ENCODE results near the gene WSB1. TPM values are rescaled to one million over a fixed set of nuclear protein-coding genes. Genes with fewer than 3 reads are reported as not detected.
"Not testable (repeated sequence)": the region's sequence is repeated elsewhere in the genome, so short reads cannot be mapped to it uniquely, and the experiment has no call there.

Gene WSB1
- total and polyA plus RNA-seq, 9 of the 15 experiments (the other 6 are each of a cell fraction or from before 2014, with no cell fraction given) = 22.8 to 229 (median 81.1) TPM

DNA sequence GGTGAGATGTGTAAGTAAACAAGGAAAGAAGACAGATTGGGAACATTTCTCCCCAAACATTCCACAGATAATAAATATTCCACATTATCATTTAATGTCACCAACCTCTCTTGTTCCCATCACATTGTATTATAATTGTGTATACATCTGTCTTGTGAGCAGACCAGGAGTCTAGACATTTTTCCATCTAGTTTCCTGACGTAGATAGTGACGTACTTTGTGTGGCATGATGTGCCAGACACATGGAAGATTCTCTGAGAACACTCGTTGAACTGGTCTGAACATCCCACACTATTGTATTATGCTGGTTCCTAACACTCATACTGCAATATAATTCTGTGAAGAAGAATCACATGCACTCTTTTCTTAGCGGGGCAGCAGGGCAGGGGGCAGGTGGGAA, 34.0 kb downstream of the WSB1 start (continued):
- TF ChIP-seq RAD51 (IDR thresholded peaks at IDR 0.05; ENCODE audit: borderline replicate concordance, low read depth) (no peak), SRSF7 (optimal IDR thresholded peaks at IDR 0.05; ENCODE audit: low read depth, low read length) (no peak), NR2C2 (CRISPR knock-in tag; IDR thresholded peaks at IDR 0.05) (no peak), NR2C2 (tag; IDR thresholded peaks at IDR 0.05) (no peak), ARHGAP35 (IDR thresholded peaks at IDR 0.05; ENCODE audit: partially characterized antibody) (no peak), TCF7L2 (IDR thresholded peaks at IDR 0.05; ENCODE audit: low read depth, low read length) (no peak)

DNA sequence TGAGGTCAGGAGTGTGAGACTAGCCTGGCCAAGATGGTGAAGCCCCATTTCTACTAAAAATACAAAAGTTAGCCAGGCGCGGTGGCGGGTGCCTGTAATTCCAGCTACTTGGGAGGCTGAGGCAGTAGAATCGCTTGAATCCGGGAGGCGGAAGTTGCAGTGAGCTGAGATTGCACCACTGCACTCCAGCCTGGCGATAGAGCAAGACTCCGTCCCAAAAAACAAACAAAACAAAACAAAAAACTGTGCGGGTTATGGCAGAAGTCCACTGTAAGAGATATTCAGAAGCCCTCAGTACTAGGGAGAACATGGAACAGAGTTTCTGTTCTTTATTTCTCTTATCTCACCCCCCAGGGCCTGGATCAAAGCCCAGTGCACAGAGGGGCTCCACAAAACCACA, 34.8 kb downstream of the WSB1 start:
- H3K9ac ChIP-seq (ENCODE audit: insufficient read depth in 1 of 2, low read depth in 2 of 2, low read length in 2 of 2); ATAC-seq; CTCF ChIA-PET (ENCODE audit: low intra/inter-chr PET ratio); FAIRE-seq; H2AFZ ChIP-seq (ENCODE audit: low read depth, low read length); H3K4me3 ChIP-seq; H3K79me2 ChIP-seq (ENCODE audit: control insufficient read depth, insufficient read depth, low read length); intact Hi-C loops (cut with micrococcal nuclease); BruUV-seq (replicated peaks); H3K9me1 ChIP-seq (ENCODE audit: control insufficient read depth, insufficient read depth, low read length); DNase-seq (ENCODE audit: extremely low read depth in 1 of 4, low spot score in 3 of 4); H3K27ac ChIP-seq (ENCODE audit: extremely low read depth, low read depth, low read length); in situ Hi-C loops (cut with MboI); H4K20me1 ChIP-seq (replicated peaks; ENCODE audit: control insufficient read depth, insufficient read depth, low read length); H3K9me3 ChIP-seq (replicated peaks; ENCODE audit: control insufficient read depth, insufficient read depth, low read depth, low read length); H3K27me3 ChIP-seq (ENCODE audit: control insufficient read depth in 2 of 2, insufficient read depth in 2 of 2, low read length in 2 of 2); H3K36me3 ChIP-seq (ENCODE audit: control insufficient read depth, insufficient read depth, low read length); H3K4me2 ChIP-seq (ENCODE audit: insufficient read depth, low read length): not testable (repeated sequence)
- peaks cover 18% of the 10 kb centered on the region in 2 experiments; a peak in 4 of 5 replicates for H3K4me1 ChIP-seq (replicated peaks in 1 of 2; ENCODE audit: control insufficient read depth in 2 of 2, insufficient read depth in 2 of 2, low read length in 2 of 2)
- WGBS (ENCODE audit: insufficient coverage, low coverage, missing lambda C conversion rate) = 63% methylated on average over 9 of the region's 9 CpGs
- POLR2A ChIA-PET = interaction anchor here (0.5 to 2.2 kb wide), 3 partner anchors 16 to 238 kb away, joined by 3 to 19 read pairs (median 3); partner anchors contain the start of gene WSB1
